GM12873 (cell line): ENCODE data around the gene LZTFL1.

Experiments used
- TF ChIP-seq, protein P1 (sequence below): IDR thresholded peaks from 2 replicates; pipeline ENCODE4 v1.5.1; 2012; ENCODE audit warnings: low read depth, mild to moderate bottlenecking, moderate library complexity, low read length, control low read depth; ENCODE audit not compliant: insufficient read depth; ENCODE audit errors: missing control alignments

The LZTFL1 gene

GRCh38 chr3:45821127-45821526 is 20.8 kb downstream of the LZTFL1 start:
- TF ChIP-seq, protein P1, sequence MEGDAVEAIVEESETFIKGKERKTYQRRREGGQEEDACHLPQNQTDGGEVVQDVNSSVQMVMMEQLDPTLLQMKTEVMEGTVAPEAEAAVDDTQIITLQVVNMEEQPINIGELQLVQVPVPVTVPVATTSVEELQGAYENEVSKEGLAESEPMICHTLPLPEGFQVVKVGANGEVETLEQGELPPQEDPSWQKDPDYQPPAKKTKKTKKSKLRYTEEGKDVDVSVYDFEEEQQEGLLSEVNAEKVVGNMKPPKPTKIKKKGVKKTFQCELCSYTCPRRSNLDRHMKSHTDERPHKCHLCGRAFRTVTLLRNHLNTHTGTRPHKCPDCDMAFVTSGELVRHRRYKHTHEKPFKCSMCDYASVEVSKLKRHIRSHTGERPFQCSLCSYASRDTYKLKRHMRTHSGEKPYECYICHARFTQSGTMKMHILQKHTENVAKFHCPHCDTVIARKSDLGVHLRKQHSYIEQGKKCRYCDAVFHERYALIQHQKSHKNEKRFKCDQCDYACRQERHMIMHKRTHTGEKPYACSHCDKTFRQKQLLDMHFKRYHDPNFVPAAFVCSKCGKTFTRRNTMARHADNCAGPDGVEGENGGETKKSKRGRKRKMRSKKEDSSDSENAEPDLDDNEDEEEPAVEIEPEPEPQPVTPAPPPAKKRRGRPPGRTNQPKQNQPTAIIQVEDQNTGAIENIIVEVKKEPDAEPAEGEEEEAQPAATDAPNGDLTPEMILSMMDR = no peak

- TF ChIP-seq, protein P1 = no peak
Observed at GRCh38 chr3:45819543-45819942, 22.4 kb downstream of the LZTFL1 start.

DNA sequence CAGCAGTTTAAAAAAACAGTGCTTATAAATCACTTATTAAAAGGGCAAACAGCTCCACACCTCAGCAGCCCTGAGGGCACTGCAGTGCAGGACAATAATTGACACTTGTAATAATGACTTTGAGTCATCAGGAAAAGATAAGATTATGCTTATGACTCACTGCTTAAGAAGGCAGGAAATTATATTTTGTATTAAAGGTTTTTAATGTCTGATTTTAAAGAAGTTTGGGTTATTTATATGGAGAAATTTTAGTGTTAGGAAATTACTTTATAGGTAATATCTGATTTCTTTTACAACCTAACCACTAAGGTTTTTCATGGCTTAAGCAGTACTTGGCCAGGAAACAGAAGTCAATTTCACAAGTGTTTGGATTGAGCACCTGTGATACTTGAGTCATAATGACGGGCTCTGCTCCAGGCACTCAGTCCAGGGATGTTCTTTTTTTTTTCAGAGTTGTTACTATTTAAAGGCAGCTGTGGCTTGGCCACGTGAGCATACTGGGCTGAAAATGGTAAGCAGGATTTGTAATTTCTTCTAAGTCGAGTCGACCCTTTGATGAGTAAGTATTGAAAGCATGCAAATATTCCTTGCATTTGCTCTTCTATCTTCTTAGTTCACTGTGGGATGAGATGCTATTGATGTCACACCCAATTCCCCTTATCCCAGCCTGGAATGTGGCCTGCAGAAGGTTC is 23.9 kb downstream of the LZTFL1 start:
- TF ChIP-seq, protein P1 = no peak

- TF ChIP-seq, protein P1 = no peak
Observed at GRCh38 chr3:45816544-45816943, 25.4 kb downstream of the LZTFL1 start.

GRCh38 chr3:45814322-45814721 is 27.6 kb downstream of the LZTFL1 start:
- TF ChIP-seq, protein P1 = no peak

DNA sequence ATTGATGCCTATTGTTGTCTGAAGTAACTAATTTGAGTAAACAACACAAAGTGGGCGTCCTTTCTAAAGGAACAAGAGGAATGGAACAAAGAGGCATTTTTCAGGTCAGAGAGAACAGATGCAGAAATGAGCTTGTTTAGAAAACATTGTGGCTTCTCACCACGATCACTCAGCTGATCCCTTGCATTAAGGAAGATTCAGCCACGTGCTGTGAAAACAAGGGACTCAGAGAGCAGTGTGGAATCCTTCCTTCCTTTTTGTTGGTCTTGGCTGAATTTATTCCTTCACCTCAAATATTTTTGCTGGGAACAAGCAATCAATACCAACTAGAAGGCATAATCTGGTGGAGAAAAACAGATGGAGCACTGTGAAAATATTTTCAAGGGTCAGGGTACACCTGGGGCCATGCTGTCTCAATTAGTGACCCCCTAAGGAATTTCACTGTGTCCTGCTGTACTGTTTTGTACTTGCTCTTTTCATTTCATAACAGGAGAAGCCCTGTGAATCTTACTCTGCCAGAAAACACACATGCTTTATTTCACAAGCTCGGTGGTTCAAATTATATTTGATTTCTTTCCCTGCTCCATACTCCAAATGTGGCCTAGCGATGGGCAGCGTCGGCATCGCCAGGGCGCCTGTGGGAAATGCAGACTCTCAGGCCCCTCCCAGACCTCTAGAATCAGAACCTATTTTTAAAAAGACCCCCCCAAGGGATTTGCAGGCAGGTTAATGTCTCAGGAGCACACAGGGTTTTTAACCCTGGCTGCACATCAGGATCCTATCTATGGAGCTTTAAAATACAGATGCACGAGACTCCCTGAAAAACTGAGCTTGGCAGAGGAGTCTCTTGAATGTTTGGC is 34.0 kb downstream of the LZTFL1 start:
- TF ChIP-seq, protein P1 = no peak

DNA sequence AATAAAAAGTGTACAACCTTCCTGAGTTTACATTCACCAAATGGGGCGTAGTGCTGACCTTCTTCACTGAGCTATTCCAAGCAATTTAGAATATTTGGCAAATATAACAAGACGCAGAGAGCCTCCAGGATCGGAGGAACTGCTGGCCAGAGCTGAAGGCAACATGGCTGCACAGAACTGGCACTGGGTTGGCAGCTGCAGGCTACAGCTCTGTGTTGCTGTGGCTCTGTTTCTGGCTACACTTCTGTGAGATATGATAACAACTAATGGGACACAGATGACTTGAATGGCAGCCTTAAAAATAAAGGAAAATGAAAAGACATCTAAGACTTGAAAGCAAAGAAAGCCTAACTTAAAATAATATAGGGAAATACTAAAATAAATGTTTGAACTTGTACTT is 34.8 kb downstream of the LZTFL1 start:
- TF ChIP-seq, protein P1 = no peak
